NCI-H748 treated with DMSO at 0.1 percent for 48 hours (cell line): ENCODE measurements around the gene ENTPD7.
A peak's percentile ranks its signal among the peaks of the same experiment; 100 is the strongest.
"Not testable (repeated sequence)": the region's sequence is repeated elsewhere in the genome, so short reads cannot be mapped to it uniquely, and the experiment has no call there.

ENCODE experiments used
- DNase-seq: peaks from one replicate; lab custom pipeline; 2025; lab: John Stamatoyannopoulos, UW

ENTPD7 gene

DNA sequence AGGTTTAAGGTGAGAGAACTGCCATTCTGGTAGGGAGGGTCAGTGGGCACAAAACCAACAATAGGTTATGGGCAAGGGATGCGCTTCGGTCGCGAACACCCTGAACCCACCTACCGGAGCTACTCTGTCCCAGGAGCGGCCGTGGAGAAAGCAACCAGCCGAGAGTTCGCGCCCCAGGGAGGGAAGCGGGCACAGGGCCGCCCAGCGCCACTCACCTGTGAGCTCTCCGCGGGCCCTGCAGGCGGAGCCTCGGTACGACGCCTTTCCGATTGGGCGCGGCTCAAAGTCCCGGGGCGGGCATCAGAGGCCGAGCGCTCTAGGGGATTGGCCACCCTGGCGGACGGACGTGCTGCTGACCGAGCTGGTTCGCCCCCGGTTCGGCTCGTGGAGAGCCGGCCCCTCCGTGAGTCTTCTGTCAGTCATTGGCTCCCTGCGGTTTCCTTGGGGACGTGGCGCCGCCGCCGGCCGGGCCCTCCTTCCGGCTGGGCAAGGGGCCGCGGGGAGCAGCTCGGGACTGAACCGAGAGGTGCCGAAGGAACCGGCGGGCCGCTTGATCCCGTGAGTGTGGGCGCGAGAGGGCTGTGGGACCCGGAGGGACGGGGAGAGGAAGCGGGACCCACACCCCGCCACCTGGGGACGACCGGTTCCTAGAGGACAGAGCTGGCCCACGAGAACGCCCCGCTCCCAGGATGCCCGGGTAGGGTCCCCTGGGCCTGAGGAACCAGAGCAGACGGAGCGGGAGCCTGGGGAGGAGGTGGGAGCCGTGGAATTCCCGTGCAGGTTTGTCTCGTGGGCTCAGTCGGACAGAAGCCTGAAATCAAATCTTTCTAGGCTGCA, at the start of gene ENTPD7:
Gene ENTPD7, plus strand, starts transcription at position 479 of the 837 bp plus-strand sequence. CDS start 448 bp downstream, outside the sequence.
- DNase-seq = peak; percentile 82

GRCh38 chr10:99610221-99610620, 49.1 kb upstream of the ENTPD7 start:
- DNase-seq = no peak

DNA sequence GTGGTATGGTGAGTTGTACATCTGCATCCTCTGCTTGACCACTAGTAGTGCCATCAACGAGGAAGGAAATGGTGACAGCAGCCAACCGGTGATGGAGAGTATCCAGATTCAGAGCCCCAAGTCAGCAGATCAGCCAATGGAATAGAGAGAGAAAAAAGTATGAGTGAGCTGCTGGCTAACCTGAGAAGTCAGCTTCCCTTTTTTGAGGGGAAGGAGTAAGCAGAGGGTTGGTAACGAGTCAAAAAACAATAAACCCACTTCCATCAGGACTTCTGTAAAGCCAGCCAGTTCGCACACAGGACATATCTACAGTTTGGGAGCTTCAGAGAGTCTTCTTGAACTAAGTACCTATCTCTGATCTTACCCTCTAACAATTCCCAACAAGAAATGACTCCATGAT, 48.0 kb upstream of the ENTPD7 start:
- no peak for DNase-seq

GRCh38 chr10:99612167-99612831, 47.0 kb upstream of the ENTPD7 start:
- peak; percentile 20 for DNase-seq

- DNase-seq = no peak
These were observed 43.9 kb upstream of the ENTPD7 start for GRCh38 chr10:99615426-99615825.

DNA sequence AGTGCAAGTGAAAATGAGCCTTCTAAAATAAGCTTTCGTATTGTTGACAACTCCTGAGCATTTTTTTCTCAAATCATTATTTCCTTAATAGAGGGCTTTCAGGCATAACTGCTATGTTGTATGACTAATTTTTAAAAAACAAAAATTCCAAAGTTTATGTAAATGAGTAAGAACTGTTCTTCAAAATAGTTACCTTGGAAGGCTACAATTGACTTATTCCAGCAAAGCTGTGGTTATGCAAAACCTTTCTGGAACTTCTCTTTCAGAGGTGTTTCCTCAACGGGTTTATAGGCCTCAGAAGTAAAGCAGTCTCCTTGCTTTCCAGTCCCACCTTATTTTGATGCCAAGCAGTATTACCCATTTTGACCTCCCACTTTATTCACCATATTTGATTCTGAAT, 41.6 kb upstream of the ENTPD7 start:
- DNase-seq = no peak

DNA sequence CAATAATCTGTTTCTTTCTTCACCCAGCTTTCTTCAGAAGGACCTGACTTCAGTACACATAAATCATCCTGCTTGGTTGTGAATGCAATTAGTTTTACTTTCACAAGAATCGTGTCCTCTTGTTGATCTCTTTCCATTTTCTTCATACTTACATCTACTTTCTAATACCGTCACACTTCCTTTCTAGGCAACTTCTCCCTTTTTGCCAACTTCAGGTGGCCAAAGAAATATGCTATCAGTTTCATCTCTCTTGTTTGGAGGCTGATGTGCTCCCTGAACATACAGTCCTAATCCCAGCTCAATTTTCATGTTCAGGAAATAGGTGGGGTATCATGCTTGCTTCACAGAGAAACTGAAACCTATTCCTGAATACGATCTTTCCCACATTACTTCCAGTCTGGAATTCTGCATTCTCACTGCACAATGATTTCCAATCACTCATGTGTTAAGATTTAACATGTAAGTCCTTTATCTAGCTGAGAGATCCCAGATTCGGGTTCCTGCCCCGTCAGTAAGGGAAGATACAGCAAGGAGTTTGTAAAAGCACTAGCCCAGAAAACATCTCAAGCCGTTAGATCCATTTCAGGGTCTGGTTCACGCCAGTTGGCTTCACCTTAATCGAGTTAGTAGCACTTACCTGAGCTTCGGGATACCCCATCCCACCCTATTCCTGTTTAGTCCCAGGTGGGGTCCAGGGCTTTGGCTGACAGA, 40.1 kb upstream of the ENTPD7 start:
- DNase-seq = no peak

DNA sequence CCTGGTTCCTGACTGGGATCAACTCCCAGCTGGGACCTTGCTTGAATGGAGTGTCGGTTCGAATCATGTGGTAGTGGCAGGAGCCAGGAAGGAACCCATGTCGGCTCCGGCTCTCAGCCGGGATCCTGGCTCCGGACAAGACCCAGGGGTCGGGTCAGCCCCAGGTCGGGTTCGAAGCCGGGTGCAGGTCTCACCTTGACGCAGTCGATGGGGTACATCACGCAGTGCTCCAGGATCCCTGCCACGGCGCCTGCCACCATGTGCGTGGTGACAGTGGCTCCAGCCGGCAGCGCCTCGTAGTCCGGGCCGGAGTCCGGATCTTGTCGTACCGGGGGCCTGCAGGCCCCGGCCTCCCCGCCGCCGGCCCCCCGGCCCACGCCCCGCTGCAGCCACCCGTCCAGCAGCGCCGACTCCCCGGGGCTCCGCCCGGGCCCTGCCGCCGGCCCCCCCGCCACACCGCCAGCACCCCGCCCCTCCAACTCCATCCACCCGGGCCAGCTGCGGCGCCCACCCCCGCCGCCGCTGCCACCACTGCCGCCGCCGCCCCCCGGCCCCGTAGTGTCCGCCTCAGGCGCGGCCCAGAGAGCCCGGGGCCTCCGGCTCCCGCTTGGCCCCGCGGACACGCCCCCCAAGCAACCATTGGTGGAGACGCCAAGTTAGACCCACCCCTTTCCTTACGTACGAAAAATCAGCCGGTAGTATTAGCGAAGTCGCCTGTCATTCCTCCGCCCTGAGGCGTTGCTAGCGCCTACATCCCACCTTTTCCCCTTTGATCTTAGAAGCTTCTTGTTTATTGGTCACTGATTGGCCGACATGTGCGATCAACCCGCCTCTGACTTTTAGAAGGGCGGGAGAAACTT, 39.2 kb upstream of the ENTPD7 start, which contains the start of gene SLC25A28:
Gene SLC25A28, minus strand, starts transcription at position 589 of the 860 bp plus-strand sequence. Its CDS starts 104 bp downstream, at position 485.
- DNase-seq = peak; percentile 95

- DNase-seq = peak; percentile 55
These were observed 38.4 kb upstream of the ENTPD7 start for GRCh38 chr10:99620711-99621453.

DNA sequence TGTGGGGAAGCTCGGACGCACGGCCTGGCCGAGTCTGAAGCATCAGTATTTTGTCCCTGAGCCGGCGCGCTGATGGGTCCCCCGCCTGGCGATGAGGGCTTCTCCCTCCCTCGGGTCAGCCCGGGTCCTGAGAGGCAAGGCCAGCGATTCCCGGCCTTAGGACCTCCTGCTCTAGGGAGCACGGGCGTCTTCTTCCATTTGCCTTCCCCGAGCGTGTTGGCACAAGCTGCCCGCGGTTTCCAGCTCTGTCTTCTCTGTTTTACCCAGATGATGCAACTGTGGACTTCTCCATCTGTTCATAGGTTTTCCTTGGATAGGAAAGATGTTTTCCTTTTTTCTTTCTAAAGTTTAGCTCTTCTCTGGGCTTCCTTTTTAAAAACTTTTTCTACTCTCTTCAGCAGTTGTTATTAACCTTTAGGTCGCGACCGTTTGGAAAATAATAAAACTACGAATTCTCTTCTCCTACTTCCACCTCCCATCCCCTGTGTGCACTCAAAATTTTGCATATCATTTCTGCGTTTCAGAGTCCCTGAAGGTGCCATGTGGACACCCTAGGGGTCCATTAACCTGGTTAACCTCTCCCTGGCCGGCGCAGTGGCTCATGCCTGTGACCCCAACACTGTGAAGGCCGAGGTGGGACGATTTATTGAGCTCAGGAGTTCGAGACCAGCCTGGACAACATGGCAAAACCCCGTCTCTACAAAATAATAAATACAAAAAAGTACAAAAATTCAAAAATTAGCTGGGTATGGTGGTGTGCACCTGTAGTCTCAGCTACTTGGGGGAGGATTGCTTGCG, 37.7 kb upstream of the ENTPD7 start:
- DNase-seq = peak; percentile 43

- DNase-seq = no peak
These were observed 35.4 kb upstream of the ENTPD7 start for GRCh38 chr10:99623919-99624318.

DNA sequence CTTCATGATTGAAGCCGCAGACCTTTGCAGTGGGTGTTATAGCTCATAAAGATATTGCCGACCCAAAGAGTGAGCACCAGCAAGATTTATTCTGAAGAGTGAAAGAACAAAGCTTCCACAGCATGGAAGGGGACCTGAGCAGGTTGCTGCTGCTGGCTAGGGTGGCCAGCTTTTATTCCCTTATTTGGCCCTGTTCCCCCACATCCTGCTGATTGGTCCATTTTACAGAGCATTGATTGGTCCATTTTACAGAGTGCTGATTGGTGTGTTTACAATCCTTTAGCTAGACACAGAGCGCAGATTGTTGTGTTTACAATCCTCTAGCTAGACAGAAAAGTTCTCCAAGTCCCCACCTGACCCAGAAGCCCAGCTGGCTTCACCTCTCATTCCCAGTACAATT, 34.2 kb upstream of the ENTPD7 start:
- not testable (repeated sequence) for DNase-seq

- no peak for DNase-seq
These were observed 30.2 kb upstream of the ENTPD7 start for GRCh38 chr10:99628923-99629624.

DNA sequence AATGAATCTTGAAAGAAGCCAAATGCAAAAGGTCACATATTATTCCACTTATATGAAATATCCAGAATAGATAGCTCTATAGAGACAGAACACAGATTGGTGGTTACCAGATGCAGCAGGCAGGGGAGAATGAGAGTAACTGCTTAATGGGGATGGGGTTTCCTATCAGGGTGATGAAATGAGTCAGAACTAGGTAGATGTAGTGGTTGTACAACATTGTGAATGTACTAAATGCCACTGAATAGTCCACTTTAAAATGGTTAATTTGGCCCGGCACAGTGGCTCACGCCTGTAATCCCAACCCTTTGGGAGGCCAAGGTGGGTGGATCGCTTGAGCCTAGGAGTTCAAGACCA, 29.7 kb upstream of the ENTPD7 start:
- no peak for DNase-seq

DNA sequence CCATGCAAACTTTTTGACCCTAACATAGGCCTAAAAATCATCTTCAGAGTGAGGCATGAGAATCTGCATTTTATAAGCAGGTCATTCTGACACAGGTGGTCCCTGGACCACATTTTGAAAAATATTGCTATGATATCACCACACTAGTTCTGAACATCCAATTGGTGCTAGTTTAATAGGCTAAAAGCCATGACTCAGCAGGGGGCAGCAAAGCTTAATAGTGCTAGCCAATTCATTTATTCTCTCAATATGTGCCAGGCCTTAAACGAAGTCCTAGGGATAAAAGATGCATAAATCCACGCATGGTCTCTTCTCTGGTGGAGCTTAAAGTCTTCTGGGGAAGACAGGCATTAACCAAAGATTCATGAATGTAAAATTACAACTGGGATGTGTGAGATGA, 28.9 kb upstream of the ENTPD7 start:
- no peak for DNase-seq

DNA sequence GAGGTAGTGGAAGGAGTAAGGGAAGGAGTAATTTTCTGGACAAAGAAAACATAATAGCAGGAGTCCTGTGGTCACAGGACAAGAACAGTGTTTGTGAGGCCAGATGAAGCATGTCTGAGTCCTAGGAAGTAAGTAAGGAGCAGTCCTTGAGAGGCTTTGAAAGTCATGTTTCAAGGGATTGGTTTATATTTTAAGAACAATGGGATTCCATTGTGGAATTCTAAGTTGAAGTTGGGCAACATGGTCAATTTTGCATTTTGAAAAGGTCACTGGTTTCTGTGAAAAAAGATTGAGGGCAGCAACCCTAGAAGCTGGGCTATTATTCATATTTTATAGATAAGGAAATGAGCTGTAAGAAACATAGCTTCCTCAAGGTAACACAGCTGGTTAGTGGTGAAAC, 28.3 kb upstream of the ENTPD7 start:
- no peak for DNase-seq

DNA sequence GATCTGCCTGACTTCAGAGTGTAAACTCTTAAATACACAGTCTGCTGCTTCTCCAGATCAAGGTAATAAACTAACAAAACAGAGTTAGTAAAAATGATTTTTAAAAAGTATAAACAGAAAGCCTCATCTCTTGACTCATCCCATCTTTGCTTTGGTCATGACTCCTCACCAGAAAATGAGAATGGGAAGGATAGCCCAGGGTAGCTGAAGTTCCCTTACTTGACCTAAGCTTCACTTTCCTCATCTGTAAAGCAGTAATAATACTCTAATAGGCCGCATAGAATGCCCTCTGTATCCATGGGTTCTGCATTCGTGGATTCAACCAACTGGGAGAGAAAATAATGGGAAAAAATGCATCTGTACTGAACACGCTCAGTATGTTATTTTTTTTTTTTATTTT, 27.8 kb upstream of the ENTPD7 start:
- DNase-seq = no peak

DNA sequence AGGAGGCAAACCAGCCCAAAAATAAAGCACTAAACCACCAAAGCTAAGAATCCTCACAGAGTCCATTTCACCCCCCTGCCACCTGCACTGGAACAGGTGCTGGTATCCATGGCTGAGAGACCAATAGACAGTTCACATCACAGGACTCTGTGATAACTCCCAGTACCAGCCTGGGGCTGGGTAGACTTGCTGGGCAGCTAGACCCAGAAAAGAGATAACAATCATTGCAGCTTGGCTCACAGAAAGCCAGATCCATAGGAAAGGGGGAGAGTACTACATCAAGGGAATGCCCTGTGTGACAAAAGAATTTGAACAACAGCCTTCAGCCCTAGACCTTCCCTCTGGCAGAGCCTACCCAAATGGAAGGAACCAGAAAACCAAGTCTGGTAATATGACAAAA, 25.5 kb upstream of the ENTPD7 start:
- DNase-seq = no peak

DNA sequence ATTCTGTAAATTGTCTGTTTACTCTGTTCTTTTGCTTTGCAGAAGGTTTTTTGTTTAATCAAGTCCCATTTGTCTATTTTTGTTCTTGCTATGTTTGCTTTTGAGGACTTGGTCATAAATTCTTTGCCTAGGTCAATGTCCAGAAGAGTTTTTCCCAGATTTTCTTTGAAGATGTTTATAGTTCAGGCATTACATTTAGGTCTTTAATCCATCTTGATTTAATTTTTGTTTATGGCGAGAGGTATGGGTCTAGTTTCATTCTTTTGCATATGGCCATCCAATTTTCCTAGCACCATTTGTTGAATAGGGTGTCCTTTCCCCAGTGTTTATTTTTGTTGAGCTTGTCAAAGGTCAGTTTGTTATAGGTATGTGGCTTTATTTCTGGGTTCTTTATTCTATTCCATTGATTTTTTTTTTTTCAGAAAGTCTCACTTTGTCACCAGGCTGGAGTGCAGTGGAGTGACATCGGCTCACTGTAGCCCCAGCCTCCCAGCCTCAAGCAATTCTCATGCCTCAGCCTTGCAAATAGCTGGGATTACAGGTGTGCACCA, 11.6 kb upstream of the ENTPD7 start:
- no peak for DNase-seq
